Adrenal gland (tissue), 5 donors: Measurements from ENCODE around the gene ALKBH8.

ENCODE experiments used
- POLR2A ChIP-seq, 2 donors: fragments of 450-650 bp; IDR thresholded peaks; one replicate each; pipeline ENCODE4 v1.6.1; 2017; ENCODE audit warnings: antibody characterized with exemption in 2 of 2, mild to moderate bottlenecking in 2 of 2, moderate library complexity in 1 of 2
- TF ChIP-seq, protein P1 (sequence below), 6 experiments: fragments of 450-650 bp in 4 of 6; fragments of 200-600 bp in 2 of 6; sonication (generic) in 1 of 6; IDR thresholded peaks; 1 replicate in 5 of 6; 2 replicates in 1 of 6; pipeline versions ENCODE4 v1.5.1 to v1.8.0; 2016 to 2021; ENCODE audit warnings: antibody characterized with exemption in 6 of 6, mild to moderate bottlenecking in 2 of 6, moderate library complexity in 1 of 6
- donor health status: DM: no; HTN: no; CAD: no.

DNA sequence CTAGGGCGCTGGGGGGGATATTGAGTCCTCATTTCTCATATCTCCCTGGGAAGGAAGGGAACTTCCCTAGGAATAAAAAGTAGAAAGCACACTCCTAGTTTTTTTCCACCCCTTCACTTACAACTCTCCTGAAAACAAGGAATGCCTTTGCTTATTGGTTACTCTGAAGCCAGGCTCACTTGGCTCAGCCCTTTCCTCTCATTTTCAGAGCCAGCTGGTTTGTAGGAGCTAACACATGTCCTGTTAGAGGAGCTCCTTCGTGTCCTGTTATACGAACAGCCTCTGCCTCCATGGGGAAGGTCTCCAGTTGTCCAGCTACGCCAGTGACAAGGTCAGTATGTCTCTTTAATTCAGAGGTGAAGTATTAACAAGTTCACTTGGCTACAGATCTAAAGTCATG is 17.6 kb downstream of the ALKBH8 start:
- TF ChIP-seq, protein P1, sequence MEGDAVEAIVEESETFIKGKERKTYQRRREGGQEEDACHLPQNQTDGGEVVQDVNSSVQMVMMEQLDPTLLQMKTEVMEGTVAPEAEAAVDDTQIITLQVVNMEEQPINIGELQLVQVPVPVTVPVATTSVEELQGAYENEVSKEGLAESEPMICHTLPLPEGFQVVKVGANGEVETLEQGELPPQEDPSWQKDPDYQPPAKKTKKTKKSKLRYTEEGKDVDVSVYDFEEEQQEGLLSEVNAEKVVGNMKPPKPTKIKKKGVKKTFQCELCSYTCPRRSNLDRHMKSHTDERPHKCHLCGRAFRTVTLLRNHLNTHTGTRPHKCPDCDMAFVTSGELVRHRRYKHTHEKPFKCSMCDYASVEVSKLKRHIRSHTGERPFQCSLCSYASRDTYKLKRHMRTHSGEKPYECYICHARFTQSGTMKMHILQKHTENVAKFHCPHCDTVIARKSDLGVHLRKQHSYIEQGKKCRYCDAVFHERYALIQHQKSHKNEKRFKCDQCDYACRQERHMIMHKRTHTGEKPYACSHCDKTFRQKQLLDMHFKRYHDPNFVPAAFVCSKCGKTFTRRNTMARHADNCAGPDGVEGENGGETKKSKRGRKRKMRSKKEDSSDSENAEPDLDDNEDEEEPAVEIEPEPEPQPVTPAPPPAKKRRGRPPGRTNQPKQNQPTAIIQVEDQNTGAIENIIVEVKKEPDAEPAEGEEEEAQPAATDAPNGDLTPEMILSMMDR (IDR thresholded peaks at IDR 0.05), result no peak
- TF ChIP-seq POLR2A (IDR thresholded peaks at IDR 0.05), result no peak
